Upper lobe of right lung (tissue), 1 donor: Measurements from ENCODE around the gene HOXB13. TPM values are rescaled to one million over a fixed set of nuclear protein-coding genes. Genes with fewer than 3 reads are reported as not detected.

ENCODE experiments used
- ATAC-seq: fragments of 200-7000 bp; cut with Tn5 transposase; one replicate; pipeline ENCODE4 v1.9.1; 2020; ENCODE audit warnings: mild to moderate bottlenecking, moderate library complexity
- DNase-seq: peaks from one replicate; pipeline ENCODE4 v3.0.0-alpha.2; 2020
- H3K27ac ChIP-seq: fragments of 200-600 bp; one replicate; pipeline ENCODE4 v1.8.0; 2022
- H3K27me3 ChIP-seq: fragments of 200-600 bp; one replicate; pipeline ENCODE4 v1.8.0; 2022; ENCODE audit warnings: mild to moderate bottlenecking
- H3K36me3 ChIP-seq: fragments of 200-600 bp; one replicate; pipeline ENCODE4 v1.8.0; 2022
- H3K4me1 ChIP-seq: fragments of 200-600 bp; one replicate; pipeline ENCODE4 v1.8.0; 2022
- H3K4me3 ChIP-seq: fragments of 200-600 bp; one replicate; pipeline ENCODE4 v1.8.0; 2022; ENCODE audit warnings: mild to moderate bottlenecking
- H3K9me3 ChIP-seq: fragments of 200-600 bp; one replicate; pipeline ENCODE4 v1.8.0; 2022
- intact Hi-C: fragments of 100-400 bp; cut with DNase I; formaldehyde crosslinking; loops from one replicate; pipeline ENCODE4 v1.11.0; 2022
- total RNA-seq: library from RNA; stranded (reverse); fragmentation: NEBNext Ultra II Directional; extraction: Animal tissue kit (Norgen Biotek cat#: 25700); gene quantifications from one replicate; pipeline ENCODE4 v1.2.1, GENCODE V29; 2021
- TF ChIP-seq, protein P1 (sequence below): fragments of 200-600 bp; IDR thresholded peaks from one replicate; pipeline ENCODE4 v1.8.0; 2022; ENCODE audit warnings: antibody characterized with exemption
- donor health status: DM: no; HTN: yes; CAD: no; lungs with severe emphysema.

Gene HOXB13
- total RNA-seq, 1 donor from 2014 or later, result not detected

DNA sequence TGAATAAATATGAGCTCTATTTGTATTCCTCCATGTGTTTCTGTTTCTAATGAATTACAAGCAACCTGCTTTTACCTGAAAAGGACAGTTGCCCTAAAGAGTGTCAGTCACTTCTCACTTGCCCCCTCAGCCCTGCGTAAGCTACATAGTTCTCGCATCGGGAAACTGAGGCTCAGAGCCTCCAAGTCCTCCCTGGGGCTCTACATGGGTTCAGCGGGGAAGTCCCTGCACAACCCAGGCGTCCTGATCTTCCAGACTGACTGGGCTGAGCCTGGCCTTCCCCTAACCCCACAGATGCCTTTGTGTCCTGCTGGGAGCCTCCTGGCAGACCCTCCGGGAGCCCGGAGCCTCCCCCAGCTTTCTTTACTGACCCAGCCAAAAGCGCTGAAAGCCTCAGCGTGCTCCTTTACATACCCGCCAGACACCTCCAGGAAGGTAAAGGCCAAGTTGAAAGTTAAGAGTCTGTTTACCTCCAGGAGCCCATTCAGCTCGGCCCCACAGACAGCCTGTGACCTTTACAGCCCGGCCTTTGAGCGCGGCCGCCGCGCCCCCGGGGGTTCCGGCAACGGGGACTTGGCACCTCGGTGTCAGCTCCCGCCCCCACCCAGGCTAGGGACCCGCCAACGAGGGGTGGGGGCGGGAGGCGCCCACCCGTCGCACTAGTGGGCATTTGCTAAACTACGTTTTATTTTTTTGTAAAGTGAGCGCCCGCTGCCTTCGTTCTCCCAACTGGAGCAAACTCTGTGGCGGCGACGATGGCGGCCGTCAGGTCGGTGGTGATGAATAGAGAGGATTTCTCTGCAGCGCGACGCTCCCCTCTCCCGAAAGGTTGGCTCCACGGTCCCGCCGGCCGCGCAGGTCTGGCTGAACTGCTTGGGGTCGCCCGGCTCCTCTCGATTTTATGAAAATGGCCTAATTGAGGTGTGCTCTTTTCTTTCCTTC lies 4.4 kb upstream of the HOXB13 start:
- TF ChIP-seq, protein P1, sequence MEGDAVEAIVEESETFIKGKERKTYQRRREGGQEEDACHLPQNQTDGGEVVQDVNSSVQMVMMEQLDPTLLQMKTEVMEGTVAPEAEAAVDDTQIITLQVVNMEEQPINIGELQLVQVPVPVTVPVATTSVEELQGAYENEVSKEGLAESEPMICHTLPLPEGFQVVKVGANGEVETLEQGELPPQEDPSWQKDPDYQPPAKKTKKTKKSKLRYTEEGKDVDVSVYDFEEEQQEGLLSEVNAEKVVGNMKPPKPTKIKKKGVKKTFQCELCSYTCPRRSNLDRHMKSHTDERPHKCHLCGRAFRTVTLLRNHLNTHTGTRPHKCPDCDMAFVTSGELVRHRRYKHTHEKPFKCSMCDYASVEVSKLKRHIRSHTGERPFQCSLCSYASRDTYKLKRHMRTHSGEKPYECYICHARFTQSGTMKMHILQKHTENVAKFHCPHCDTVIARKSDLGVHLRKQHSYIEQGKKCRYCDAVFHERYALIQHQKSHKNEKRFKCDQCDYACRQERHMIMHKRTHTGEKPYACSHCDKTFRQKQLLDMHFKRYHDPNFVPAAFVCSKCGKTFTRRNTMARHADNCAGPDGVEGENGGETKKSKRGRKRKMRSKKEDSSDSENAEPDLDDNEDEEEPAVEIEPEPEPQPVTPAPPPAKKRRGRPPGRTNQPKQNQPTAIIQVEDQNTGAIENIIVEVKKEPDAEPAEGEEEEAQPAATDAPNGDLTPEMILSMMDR, result no peak
- no peak overlapping the region for H3K4me3 ChIP-seq
- H3K36me3 ChIP-seq, result no peaks in the 10 kb centered on the region
- no peak for ATAC-seq
- intact Hi-C loops, result no loop called here
- DNase-seq, result peak; percentile 54
- H3K9me3 ChIP-seq, result no peaks in the 10 kb centered on the region
- peaks cover 98% of the 10 kb centered on the region for H3K27me3 ChIP-seq
- no peak overlapping the region for H3K27ac ChIP-seq
- H3K4me1 ChIP-seq, result peaks cover 11% of the 10 kb centered on the region

DNA sequence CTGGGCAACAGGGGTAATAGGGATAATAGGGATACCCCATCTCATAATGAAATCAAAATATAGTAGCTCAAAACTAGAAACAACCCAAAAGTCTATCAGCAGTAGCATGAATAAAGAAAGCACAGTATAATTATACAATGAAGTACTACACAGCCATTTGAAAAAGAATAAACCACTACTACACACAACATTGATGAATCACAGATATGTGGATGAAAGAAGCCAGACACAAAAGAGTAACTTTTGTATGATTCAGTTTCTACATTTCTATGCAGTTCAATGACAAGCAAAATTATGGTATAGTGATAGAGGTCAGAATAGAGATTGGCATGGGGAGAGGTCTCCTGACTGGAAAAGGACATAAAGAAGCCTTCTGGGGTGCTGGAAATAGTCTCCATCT lies 2.8 kb upstream of the HOXB13 start:
- Histone ChIP-seq H3K4me3 (no peak overlapping the region), H3K27ac (no peak overlapping the region), H3K36me3 (no peaks in the 10 kb centered on the region), H3K4me1 (peaks cover 11% of the 10 kb centered on the region), H3K9me3 (no peaks in the 10 kb centered on the region), H3K27me3 (peaks cover 99% of the 10 kb centered on the region)
- TF ChIP-seq, protein P1, result no peak
- DNase-seq (no peak), ATAC-seq (no peak)
- intact Hi-C loops, result no loop called here

DNA sequence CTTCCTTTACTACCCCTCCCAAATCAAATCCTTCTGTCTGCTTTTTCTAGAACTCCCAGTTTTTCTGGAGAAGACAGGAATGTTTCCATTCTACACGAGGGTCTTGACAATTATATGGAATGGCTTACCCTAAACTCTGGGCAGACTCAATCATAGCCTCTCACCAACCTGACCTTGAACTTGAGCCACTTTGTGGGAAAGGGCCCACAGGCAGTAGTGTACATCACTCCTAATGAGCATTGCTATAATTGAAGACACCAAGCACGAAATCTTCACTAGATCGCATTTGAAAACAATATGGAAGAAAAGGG lies 1.6 kb upstream of the HOXB13 start:
- intact Hi-C loops, result no loop called here
- Histone ChIP-seq H3K36me3 (no peaks in the 10 kb centered on the region), H3K4me3 (no peak overlapping the region), H3K27ac (no peak overlapping the region), H3K27me3 (peaks cover 99% of the 10 kb centered on the region), H3K4me1 (peaks cover 11% of the 10 kb centered on the region), H3K9me3 (no peaks in the 10 kb centered on the region)
- DNase-seq, result no peak
- TF ChIP-seq, protein P1, result no peak
- no peak for ATAC-seq

DNA sequence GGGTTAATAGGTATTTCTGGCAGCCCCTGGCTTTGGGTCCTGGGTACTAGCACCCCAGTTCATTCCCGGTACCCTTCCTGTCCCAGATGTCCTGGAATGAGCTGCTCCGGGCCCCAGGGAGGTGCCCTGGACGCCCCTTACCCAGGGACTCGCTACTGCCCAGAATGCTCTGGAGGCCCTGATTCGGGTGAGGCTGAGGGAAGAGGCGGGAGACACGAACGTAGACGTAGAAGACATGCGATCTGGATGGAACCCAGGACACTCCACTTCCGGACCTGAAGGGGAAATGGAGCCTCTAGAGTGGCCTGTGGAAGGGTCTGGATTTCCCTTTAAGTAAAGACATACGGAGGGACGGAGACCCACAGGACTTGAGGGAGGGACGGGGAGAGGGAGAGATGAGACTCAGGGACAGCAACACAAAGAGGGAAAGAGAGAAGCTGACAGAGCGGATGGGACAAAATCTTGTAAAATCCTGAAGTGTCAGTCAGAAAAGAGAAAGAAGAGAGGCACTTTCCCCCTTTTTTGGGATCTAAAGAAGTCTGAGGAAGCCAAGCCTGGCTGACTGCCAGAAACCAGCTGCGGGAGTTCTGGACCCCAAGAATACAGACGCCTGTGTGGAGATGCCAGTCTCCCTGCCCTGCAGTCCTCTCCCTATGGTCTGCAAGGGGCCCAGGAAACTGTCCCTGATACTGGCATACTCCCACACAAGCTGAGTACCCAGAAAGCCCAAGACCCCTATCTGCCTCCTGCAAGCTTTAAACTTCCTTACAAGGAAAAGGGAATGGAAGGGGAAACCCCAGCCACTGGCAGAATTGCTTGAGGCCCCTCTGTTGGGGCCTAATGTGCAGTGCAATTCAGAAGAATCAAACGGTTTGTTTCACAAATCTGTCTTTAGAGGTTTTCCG lies 1.0 kb upstream of the HOXB13 start:
- DNase-seq, result no peak
- Histone ChIP-seq H3K27me3 (peaks cover 99% of the 10 kb centered on the region), H3K9me3 (no peaks in the 10 kb centered on the region), H3K36me3 (no peaks in the 10 kb centered on the region), H3K4me1 (peaks cover 11% of the 10 kb centered on the region), H3K27ac (no peak overlapping the region), H3K4me3 (no peak overlapping the region)
- intact Hi-C loops, result no loop called here
- TF ChIP-seq, protein P1, result no peak
- no peak for ATAC-seq

DNA sequence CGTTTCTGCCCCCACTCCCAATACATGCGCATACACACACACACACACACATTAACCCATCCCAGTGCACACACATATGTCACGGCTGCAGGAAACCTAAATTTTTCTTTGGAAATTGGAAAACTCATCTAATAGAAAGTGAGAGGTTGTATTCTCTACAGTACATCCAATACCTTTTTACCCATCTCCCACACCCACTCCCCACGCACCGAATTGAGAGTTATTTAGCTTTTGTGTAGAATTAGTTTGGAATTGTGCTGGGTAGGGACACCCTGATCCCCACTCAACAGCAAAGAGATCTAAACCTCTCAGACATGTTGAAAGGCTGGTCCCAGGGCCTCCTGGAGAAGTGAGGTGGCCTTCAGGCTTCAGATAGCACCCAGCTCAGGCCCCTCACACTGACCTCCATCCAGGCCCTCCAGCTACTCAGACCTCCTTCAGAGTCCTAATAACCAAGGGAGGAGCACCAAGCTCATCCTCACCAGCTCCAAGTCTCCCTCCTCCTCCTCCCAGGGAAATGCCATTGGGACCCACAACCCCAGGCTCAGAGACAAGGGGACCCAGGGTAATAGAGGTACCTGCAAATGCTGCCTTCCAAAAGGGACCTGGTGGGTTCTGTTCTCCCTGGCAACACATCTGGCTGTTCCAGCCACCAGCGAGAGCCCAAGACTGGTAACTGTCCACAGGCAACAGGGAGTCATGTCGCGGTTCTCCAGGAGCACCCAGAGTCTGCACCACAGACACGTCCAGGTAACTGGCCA lies 955 bp downstream of the HOXB13 start:
- H3K4me3 ChIP-seq, result no peak overlapping the region
- peaks cover 19% of the 10 kb centered on the region for H3K4me1 ChIP-seq
- intact Hi-C loops, result no loop called here
- no peaks in the 10 kb centered on the region for H3K9me3 ChIP-seq
- DNase-seq (no peak), ATAC-seq (no peak)
- peaks cover 99% of the 10 kb centered on the region for H3K27me3 ChIP-seq
- TF ChIP-seq, protein P1, result no peak
- no peak overlapping the region for H3K27ac ChIP-seq
- H3K36me3 ChIP-seq, result no peaks in the 10 kb centered on the region
